Measurements from ENCODE around the gene DHTKD1. TPM values are rescaled to one million over a fixed set of nuclear protein-coding genes. Genes with fewer than 3 reads are reported as not detected.

The DHTKD1 gene
- total RNA-seq, 1 donor from 2014 or later = 16.7 TPM

DNA sequence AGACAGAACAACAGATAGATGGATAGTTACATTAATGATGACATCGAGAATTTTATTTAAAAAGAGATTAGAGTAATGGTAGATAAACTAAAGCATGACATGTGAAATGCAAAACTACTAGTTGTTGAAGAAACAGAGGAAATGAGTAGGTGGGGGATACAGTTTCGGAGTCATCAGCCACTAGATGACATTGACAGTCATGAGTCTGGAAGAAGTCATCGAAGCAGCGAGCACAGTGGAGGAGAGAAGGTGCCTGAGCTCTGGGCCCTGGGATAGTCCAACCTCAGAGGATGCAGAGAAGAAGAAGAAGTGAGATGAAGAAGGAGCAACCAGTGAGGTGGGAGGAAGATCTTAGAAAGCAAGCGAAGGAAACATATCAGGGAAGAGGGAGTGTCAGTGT lies 40.5 kb downstream of the DHTKD1 start:
- no peak overlapping the region for H3K4me3 ChIP-seq
- no peaks in the 10 kb centered on the region for H3K9me3 ChIP-seq
- no peaks in the 10 kb centered on the region for H3K4me1 ChIP-seq
- no peak overlapping the region for H3K27ac ChIP-seq
- no peak for ATAC-seq
- no peaks in the 10 kb centered on the region for H3K27me3 ChIP-seq
- intact Hi-C loops (cut with DNase I) = no loop called here
- TF ChIP-seq, protein P1, sequence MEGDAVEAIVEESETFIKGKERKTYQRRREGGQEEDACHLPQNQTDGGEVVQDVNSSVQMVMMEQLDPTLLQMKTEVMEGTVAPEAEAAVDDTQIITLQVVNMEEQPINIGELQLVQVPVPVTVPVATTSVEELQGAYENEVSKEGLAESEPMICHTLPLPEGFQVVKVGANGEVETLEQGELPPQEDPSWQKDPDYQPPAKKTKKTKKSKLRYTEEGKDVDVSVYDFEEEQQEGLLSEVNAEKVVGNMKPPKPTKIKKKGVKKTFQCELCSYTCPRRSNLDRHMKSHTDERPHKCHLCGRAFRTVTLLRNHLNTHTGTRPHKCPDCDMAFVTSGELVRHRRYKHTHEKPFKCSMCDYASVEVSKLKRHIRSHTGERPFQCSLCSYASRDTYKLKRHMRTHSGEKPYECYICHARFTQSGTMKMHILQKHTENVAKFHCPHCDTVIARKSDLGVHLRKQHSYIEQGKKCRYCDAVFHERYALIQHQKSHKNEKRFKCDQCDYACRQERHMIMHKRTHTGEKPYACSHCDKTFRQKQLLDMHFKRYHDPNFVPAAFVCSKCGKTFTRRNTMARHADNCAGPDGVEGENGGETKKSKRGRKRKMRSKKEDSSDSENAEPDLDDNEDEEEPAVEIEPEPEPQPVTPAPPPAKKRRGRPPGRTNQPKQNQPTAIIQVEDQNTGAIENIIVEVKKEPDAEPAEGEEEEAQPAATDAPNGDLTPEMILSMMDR (IDR thresholded peaks at IDR 0.05) = no peak
- DNase-seq = no peak
- H3K36me3 ChIP-seq = peaks cover 72% of the 10 kb centered on the region

DNA sequence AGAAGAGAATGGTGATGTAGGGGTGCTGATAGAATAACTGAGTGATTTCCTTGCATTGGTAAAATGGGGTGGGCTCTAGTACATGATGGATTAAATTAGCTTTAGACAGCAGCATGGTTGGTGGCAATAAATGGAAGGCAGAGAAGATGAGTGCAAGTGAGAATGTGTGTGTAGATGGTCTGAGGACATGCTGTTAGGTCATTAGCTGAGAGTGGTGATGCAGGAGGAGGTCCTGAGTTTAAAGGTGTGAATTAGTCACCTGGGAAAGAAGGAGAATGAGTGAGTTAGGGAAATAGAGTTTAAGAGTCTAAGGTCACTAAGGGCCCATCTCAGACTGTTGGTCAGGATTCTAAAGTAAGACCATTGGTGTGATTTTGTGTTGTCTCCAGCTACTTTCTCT lies 42.8 kb downstream of the DHTKD1 start:
- intact Hi-C loops (cut with DNase I) = no loop called here
- no peak overlapping the region for H3K4me3 ChIP-seq
- H3K27me3 ChIP-seq = no peaks in the 10 kb centered on the region
- TF ChIP-seq, protein P1 (IDR thresholded peaks at IDR 0.05) = no peak
- H3K27ac ChIP-seq = no peak overlapping the region
- ATAC-seq (no peak), DNase-seq (no peak)
- H3K9me3 ChIP-seq = no peaks in the 10 kb centered on the region
- H3K4me1 ChIP-seq = no peaks in the 10 kb centered on the region
- H3K36me3 ChIP-seq = peaks cover 53% of the 10 kb centered on the region

GRCh38 chr10:12113627-12114026 lies 44.9 kb downstream of the DHTKD1 start:
- DNase-seq = no peak
- Histone ChIP-seq H3K4me3 (no peak overlapping the region), H3K9me3 (no peaks in the 10 kb centered on the region), H3K36me3 (peaks cover 39% of the 10 kb centered on the region), H3K27ac (no peak overlapping the region), H3K4me1 (no peaks in the 10 kb centered on the region), H3K27me3 (no peaks in the 10 kb centered on the region)
- no peak for ATAC-seq
- TF ChIP-seq, protein P1 (IDR thresholded peaks at IDR 0.05) = no peak
- intact Hi-C loops (cut with DNase I) = no loop called here

DNA sequence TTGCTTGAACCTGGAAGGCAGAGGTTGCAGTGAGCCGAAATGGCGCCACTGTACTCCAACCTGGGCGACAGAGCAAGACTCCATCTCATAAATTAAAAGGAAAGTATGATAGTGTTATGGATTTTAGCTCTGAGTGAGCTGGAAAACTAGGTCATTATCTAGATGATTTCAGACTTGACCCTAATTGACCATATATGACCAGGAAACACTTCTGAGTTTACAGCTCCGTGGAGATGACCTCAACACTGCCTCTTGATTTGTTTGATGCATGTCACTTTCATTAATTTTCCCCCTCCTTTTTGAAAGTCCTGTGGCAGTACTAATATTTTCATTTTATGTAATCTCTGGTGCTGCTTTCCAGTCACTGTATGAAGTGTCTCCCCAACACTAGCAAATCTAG lies 52.9 kb downstream of the DHTKD1 start:
- intact Hi-C loops (cut with DNase I) = no loop called here
- Histone ChIP-seq H3K27ac (no peak overlapping the region), H3K4me3 (no peak overlapping the region), H3K36me3 (peaks cover 35% of the 10 kb centered on the region), H3K9me3 (no peaks in the 10 kb centered on the region), H3K27me3 (no peaks in the 10 kb centered on the region), H3K4me1 (no peaks in the 10 kb centered on the region)
- ATAC-seq (no peak), DNase-seq (no peak)
- TF ChIP-seq, protein P1 (IDR thresholded peaks at IDR 0.05) = no peak

- H3K27me3 ChIP-seq = no peaks in the 10 kb centered on the region
- peaks cover 6% of the 10 kb centered on the region for H3K36me3 ChIP-seq
- H3K4me1 ChIP-seq = peaks cover 10% of the 10 kb centered on the region
- ATAC-seq = peak; percentile 99
- DNase-seq = peak; percentile 99
- H3K27ac ChIP-seq = peak within 1 kb of the TSS; percentile 94
- TF ChIP-seq, protein P1 (IDR thresholded peaks at IDR 0.05) = no peak
- intact Hi-C loops (cut with DNase I) = no loop called here
- H3K9me3 ChIP-seq = no peaks in the 10 kb centered on the region
- peak within 1 kb of the TSS; percentile 97 for H3K4me3 ChIP-seq
These were observed 60.7 kb downstream of the DHTKD1 start, which contains the start of gene SEC61A2 for GRCh38 chr10:12129222-12130111. SEC61A2 (plus strand) TSS chr10:12129677; CDS start chr10:12129788, 111 bp downstream.

Measured in upper lobe of right lung (tissue), 1 donor.